ENCODE measurements around the gene DNAH1. TPM values are rescaled to one million over a fixed set of nuclear protein-coding genes. Genes with fewer than 3 reads are reported as not detected.

The DNAH1 gene
- total and polyA plus RNA-seq, 2 of the 4 experiments (the other 2 are of a cell fraction) = 2.0 to 4.0 TPM

DNA sequence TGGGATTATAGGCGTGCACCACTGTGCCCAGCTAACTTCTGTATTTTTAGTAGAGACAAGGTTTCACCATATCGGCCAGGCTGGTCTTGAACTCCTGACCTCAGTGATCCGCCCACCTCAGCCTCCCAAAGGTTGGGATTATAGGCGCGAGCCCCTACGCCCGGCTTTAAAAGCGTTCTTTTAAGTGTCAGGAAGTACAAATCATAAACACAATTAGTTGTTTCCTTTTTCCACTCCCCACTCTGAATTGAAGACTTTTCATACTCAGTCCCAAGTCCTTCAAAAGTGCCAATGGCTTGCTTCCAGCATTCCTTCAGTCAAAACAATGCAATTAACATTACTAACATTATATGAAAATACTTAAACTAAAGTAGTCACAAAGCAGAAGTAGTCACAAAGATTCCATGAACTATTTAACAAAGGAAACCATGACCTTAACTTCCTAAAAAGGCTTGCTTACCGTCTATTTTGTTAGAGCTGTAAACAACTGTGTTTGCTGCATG is 45.8 kb upstream of the DNAH1 start:
- BruUV-seq (replicated peaks) = no TSS peak
- POLR2A ChIA-PET (ENCODE audit: unreplicated experiment) = no interaction called here
- Histone ChIP-seq H3K36me3 (ENCODE audit: control insufficient read depth, insufficient read depth, low read length) (peaks cover 36% of the 10 kb centered on the region), H2AFZ (replicated peaks; ENCODE audit: low read length, poor library complexity) (no peak overlapping the region), H2AK5ac (ENCODE audit: low read depth, low read length) (no peak overlapping the region), H4K91ac (ENCODE audit: insufficient read depth, low read depth, low read length) (no peak overlapping the region), H3K4ac (ENCODE audit: low read depth, low read length) (no peak overlapping the region), H3K9me3 (ENCODE audit: control insufficient read depth, insufficient read depth, low read length) (no peaks in the 10 kb centered on the region), H3K4me3 (ENCODE audit: insufficient read depth, low read depth, low read length) (no peak overlapping the region), H3K23ac (ENCODE audit: low read depth, low read length) (peak overlapping the region; percentile 32; the same call in 1 of the 2 replicates), H2BK20ac (ENCODE audit: low read depth, low read length) (no peak overlapping the region), H4K5ac (ENCODE audit: low read depth, low read length) (no peak overlapping the region), H4K20me1 (ENCODE audit: insufficient read depth, low read length) (peaks cover 73% of the 10 kb centered on the region), H2AK9ac (replicated peaks; ENCODE audit: low read depth, low read length, poor library complexity) (no peak overlapping the region), H3K27ac (ENCODE audit: insufficient read depth, low read length) (no peak overlapping the region; the same call in 1 of the 2 replicates), H2BK120ac (ENCODE audit: low read depth, low read length) (no peak overlapping the region), H3K9ac (ENCODE audit: low read depth, low read length) (no peak overlapping the region), H4K8ac (ENCODE audit: low read depth in 2 of 2, low read length in 2 of 2) (no peak overlapping the region), H3K9me1 (ENCODE audit: insufficient read depth, low read length) (peaks cover 9% of the 10 kb centered on the region; the same call in 1 of the 2 replicates), H3K14ac (replicated peaks; ENCODE audit: low read depth, low read length) (no peak overlapping the region), H3K18ac (ENCODE audit: low read depth, low read length) (no peak overlapping the region), H3K4me2 (ENCODE audit: low read depth, low read length) (no peak overlapping the region), H3K79me1 (ENCODE audit: low read depth in 1 of 2, low read length in 2 of 2) (peaks cover 16 to 49% of the 10 kb centered on the region in 2 experiments), H2BK15ac (ENCODE audit: low read depth, low read length) (no peak overlapping the region), H3K56ac (ENCODE audit: extremely low read depth, insufficient read depth, low read length) (no peak overlapping the region), H3K4me1 (ENCODE audit: control insufficient read depth, insufficient read depth, low read length) (peaks cover 4% of the 10 kb centered on the region; the same call in 1 of the 2 replicates), H3K27me3 (ENCODE audit: control insufficient read depth, insufficient read depth, low read length) (no peaks in the 10 kb centered on the region), H2BK5ac (ENCODE audit: low read depth, low read length, poor library complexity, severe bottlenecking) (no peak overlapping the region)
- dilution Hi-C loops (cut with HindIII; ENCODE audit: low sequenced_read_pairs, unreplicated experiment) = no loop called here
- intact Hi-C loops (cut with micrococcal nuclease) = no loop called here
- in situ Hi-C loops (cut with MboI; ENCODE audit: low sequenced_read_pairs) = no loop called here
- ATAC-seq (ENCODE audit: low read depth) (no peak; the same call in 1 of the 2 replicates), DNase-seq (no peak)
- TF ChIP-seq POLR2A (IDR thresholded peaks at IDR 0.05; ENCODE audit: low read depth, low read length) (no peak), MXI1 (IDR thresholded peaks at IDR 0.05; ENCODE audit: borderline replicate concordance, low read depth, low read length) (no peak), RFX5 (IDR thresholded peaks at IDR 0.05; ENCODE audit: low read depth, low read length) (no peak), SMC3 (IDR thresholded peaks at IDR 0.05; ENCODE audit: low read depth, low read length) (no peak), FOS (IDR thresholded peaks at IDR 0.05; ENCODE audit: low read depth, low read length) (no peak), RAD21 (IDR thresholded peaks at IDR 0.05; ENCODE audit: low read length) (no peak), MAFK (IDR thresholded peaks at IDR 0.05; ENCODE audit: low read depth, low read length) (no peak), BHLHE40 (IDR thresholded peaks at IDR 0.05; ENCODE audit: low read depth, low read length) (no peak), CHD1 (IDR thresholded peaks at IDR 0.05; ENCODE audit: low read depth, low read length) (no peak), NFE2L2 (IDR thresholded peaks at IDR 0.05; ENCODE audit: low read depth, low read length) (no peak), RCOR1 (IDR thresholded peaks at IDR 0.05; ENCODE audit: insufficient replicate concordance, low read length) (no peak), MAZ (IDR thresholded peaks at IDR 0.05; ENCODE audit: borderline replicate concordance, low read depth, low read length) (no peak), CEBPB (IDR thresholded peaks at IDR 0.05; ENCODE audit: low read depth, low read length) (no peak)
- TF ChIP-seq, protein P1, sequence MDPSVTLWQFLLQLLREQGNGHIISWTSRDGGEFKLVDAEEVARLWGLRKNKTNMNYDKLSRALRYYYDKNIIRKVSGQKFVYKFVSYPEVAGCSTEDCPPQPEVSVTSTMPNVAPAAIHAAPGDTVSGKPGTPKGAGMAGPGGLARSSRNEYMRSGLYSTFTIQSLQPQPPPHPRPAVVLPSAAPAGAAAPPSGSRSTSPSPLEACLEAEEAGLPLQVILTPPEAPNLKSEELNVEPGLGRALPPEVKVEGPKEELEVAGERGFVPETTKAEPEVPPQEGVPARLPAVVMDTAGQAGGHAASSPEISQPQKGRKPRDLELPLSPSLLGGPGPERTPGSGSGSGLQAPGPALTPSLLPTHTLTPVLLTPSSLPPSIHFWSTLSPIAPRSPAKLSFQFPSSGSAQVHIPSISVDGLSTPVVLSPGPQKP (IDR thresholded peaks at IDR 0.05; ENCODE audit: borderline replicate concordance, low read depth, low read length) = no peak
- TF ChIP-seq, protein P2, sequence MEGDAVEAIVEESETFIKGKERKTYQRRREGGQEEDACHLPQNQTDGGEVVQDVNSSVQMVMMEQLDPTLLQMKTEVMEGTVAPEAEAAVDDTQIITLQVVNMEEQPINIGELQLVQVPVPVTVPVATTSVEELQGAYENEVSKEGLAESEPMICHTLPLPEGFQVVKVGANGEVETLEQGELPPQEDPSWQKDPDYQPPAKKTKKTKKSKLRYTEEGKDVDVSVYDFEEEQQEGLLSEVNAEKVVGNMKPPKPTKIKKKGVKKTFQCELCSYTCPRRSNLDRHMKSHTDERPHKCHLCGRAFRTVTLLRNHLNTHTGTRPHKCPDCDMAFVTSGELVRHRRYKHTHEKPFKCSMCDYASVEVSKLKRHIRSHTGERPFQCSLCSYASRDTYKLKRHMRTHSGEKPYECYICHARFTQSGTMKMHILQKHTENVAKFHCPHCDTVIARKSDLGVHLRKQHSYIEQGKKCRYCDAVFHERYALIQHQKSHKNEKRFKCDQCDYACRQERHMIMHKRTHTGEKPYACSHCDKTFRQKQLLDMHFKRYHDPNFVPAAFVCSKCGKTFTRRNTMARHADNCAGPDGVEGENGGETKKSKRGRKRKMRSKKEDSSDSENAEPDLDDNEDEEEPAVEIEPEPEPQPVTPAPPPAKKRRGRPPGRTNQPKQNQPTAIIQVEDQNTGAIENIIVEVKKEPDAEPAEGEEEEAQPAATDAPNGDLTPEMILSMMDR (conservative IDR thresholded peaks at IDR 0.05; ENCODE audit: low read depth, low read length) = no peak
- TF ChIP-seq, protein P3, sequence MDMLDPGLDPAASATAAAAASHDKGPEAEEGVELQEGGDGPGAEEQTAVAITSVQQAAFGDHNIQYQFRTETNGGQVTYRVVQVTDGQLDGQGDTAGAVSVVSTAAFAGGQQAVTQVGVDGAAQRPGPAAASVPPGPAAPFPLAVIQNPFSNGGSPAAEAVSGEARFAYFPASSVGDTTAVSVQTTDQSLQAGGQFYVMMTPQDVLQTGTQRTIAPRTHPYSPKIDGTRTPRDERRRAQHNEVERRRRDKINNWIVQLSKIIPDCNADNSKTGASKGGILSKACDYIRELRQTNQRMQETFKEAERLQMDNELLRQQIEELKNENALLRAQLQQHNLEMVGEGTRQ (IDR thresholded peaks at IDR 0.05; ENCODE audit: low read depth, low read length) = no peak
- CTCF ChIA-PET = interaction anchor here (1.3 kb wide), 1 partner anchor 50 kb away, joined by 3 read pairs; no protein-coding TSS in a partner anchor
- no CpG with 5 or more reads among the region's 9 CpGs for WGBS, 2 experiments (ENCODE audit: extremely low coverage in 2 of 2, insufficient read length in 1 of 2)
